HepG2 (cell line): ENCODE measurements around the gene SSBP4. TPM values are rescaled to one million over a fixed set of nuclear protein-coding genes. Genes with fewer than 3 reads are reported as not detected.

Source experiments
- FOXO1 ChIP-seq: sonication (generic); formaldehyde crosslinking; IDR thresholded peaks from 2 replicates; pipeline ENCODE4 v1.4.0; 2020; ENCODE audit warnings: missing genetic modification reagents
- HDAC1 ChIP-seq: sonication (generic); formaldehyde crosslinking; IDR thresholded peaks from 2 replicates; pipeline ENCODE4 v1.5.1; 2020; ENCODE audit warnings: mild to moderate bottlenecking, missing genetic modification reagents
- IRF2 ChIP-seq: IDR thresholded peaks from 2 replicates; pipeline ENCODE4 v1.6.1; 2018; ENCODE audit warnings: missing genetic modification reagents, missing compliant biosample characterization
- JARID2 ChIP-seq: sonication (generic); formaldehyde crosslinking; IDR thresholded peaks from 2 replicates; pipeline ENCODE4 v1.8.1; 2023; ENCODE audit warnings: missing genetic modification reagents, inconsistent platforms; ENCODE audit not compliant: insufficient replicate concordance
- JDP2 ChIP-seq: sonication (generic); formaldehyde crosslinking; IDR thresholded peaks from 2 replicates; pipeline ENCODE4 v1.8.1; 2022; ENCODE audit warnings: missing genetic modification reagents, borderline replicate concordance
- KMT2A ChIP-seq: sonication (generic); formaldehyde crosslinking; IDR thresholded peaks from 2 replicates; pipeline ENCODE4 v1.4.0; 2020; ENCODE audit warnings: missing genetic modification reagents
- ONECUT2 ChIP-seq: sonication (generic); formaldehyde crosslinking; IDR thresholded peaks from 2 replicates; pipeline ENCODE4 v1.4.0; 2020; ENCODE audit warnings: missing genetic modification reagents
- SRY ChIP-seq: sonication (generic); formaldehyde crosslinking; IDR thresholded peaks from 2 replicates; pipeline ENCODE4 v1.8.0; 2022; ENCODE audit warnings: mild to moderate bottlenecking, missing genetic modification reagents
- ZNF12 ChIP-seq: sonication (generic); formaldehyde crosslinking; IDR thresholded peaks from 2 replicates; pipeline ENCODE4 v1.5.0; 2020; ENCODE audit warnings: missing genetic modification reagents
- ZNF333 ChIP-seq: sonication (generic); formaldehyde crosslinking; IDR thresholded peaks from 2 replicates; pipeline ENCODE4 v1.4.0; 2020; ENCODE audit warnings: mild to moderate bottlenecking, missing genetic modification reagents, borderline replicate concordance
- ZNF33A ChIP-seq: sonication (generic); formaldehyde crosslinking; IDR thresholded peaks from 2 replicates; pipeline ENCODE4 v1.5.1; 2020; ENCODE audit warnings: missing genetic modification reagents, mild to moderate bottlenecking, moderate library complexity, borderline replicate concordance
- polyA plus RNA-seq, 8 experiments: library from polyadenylated mRNA; depleted of rRNA in 3 of 8; stranded (reverse) in 7 of 8; unstranded in 1 of 8; fragments of >200 nt; fragmentation: Illumina TruSeq in 4 of 8; extraction: Trizol in 4 of 8; gene quantifications; 2 replicates each; pipeline versions ENCODE4 v1.2.1 to v1.2.3, GENCODE V29; 2011 to 2016; ENCODE audit warnings: low read depth in 4 of 8, missing spikeins in 1 of 8, mixed read lengths in 1 of 8; ENCODE audit not compliant: insufficient read depth in 1 of 8
- total RNA-seq, 5 experiments: library from RNA; depleted of rRNA; stranded (reverse); fragments of >200 nt; fragmentation: Illumina TruSeq; extraction: Trizol; gene quantifications; 2 replicates each; pipeline ENCODE4 v1.2.3, GENCODE V29; 2016; ENCODE audit warnings: low read depth in 1 of 5
- TF ChIP-seq, protein P1 (sequence below): IDR thresholded peaks from 2 replicates; pipeline ENCODE4 v1.6.1; 2016; ENCODE audit warnings: low read depth
- TF ChIP-seq, protein P2 (sequence below): sonication (generic); formaldehyde crosslinking; IDR thresholded peaks from 2 replicates; pipeline ENCODE4 v1.5.0; 2020; ENCODE audit warnings: missing genetic modification reagents, mild to moderate bottlenecking, borderline replicate concordance
- TF ChIP-seq, protein P3 (sequence below): sonication (generic); formaldehyde crosslinking; IDR thresholded peaks from 2 replicates; pipeline ENCODE4 v1.4.0; 2020; ENCODE audit warnings: missing genetic modification reagents, mild to moderate bottlenecking, borderline replicate concordance
- TF ChIP-seq, protein P4 (sequence below): sonication (generic); formaldehyde crosslinking; IDR thresholded peaks from 2 replicates; pipeline ENCODE4 v1.9.0; 2022; ENCODE audit warnings: low read depth, missing genetic modification reagents
- TF ChIP-seq, protein P5 (sequence below), 2 experiments: sonication (generic) in 1 of 2; formaldehyde crosslinking in 1 of 2; IDR thresholded peaks; 2 replicates each; pipeline versions ENCODE4 v1.4.0 to v1.6.1; 2016 to 2020; ENCODE audit warnings: borderline replicate concordance in 1 of 2, low read depth in 1 of 2, mild to moderate bottlenecking in 1 of 2, missing genetic modification reagents in 1 of 2

SSBP4 gene
- total and polyA plus RNA-seq, 2 of the 13 experiments (the other 11 are each of a cell fraction or from before 2014, with no cell fraction given) = 20.8 to 39.5 TPM

DNA sequence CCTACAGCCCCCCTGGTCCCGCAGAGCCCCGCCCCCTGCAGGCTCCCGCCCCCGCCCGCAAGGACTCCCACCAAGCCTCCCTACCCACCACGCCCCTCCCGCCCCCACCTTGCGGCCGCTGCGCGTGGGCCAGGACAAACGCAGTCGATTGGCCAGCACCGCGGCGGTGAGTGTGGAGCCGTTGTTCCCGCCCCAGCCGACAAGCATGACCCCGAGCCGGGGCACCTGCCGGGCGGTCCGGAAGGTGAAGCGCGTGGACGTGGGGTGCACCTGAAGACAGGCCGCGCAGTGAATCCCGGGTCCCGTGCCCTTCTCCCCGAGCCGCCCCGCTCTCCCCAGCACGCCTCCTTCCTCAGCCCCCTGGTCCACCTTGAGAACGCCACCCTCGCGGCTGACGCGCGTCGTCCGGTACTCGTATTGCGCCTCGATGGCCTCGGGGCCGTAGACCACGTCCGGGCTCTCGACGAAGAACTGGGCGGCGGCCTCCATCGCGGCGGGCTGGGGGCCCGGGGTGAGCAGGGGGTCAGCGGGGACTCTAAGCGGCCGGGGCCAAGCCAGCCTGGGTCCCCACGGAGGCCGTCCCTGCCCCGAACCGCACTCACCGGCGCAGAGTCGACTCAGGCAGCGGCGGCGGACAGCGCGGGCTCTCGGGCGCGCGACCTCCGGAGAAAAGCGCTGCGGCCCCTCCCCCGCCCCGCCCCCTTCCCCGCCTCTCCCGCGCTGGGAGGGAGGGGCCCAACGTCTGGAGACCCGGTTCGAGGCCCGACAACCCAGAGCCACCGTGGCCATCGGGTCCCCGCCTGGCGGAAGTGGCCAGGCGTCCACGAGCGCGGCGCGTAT lies 18.5 kb downstream of the SSBP4 start, which contains the start of gene ISYNA1 (continued):
- TF ChIP-seq IRF2 (CRISPR knock-in tag) = peak; percentile 36; the same call in 1 of the 2 replicates
- no peak for TF ChIP-seq HDAC1 (CRISPR knock-in tag)
- TF ChIP-seq, protein P1, sequence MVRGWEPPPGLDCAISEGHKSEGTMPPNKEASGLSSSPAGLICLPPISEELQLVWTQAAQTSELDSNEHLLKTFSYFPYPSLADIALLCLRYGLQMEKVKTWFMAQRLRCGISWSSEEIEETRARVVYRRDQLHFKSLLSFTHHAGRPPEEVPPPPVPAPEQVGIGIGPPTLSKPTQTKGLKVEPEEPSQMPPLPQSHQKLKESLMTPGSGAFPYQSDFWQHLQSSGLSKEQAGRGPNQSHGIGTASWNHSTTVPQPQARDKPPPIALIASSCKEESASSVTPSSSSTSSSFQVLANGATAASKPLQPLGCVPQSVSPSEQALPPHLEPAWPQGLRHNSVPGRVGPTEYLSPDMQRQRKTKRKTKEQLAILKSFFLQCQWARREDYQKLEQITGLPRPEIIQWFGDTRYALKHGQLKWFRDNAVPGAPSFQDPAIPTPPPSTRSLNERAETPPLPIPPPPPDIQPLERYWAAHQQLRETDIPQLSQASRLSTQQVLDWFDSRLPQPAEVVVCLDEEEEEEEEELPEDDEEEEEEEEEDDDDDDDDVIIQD (CRISPR knock-in tag) = no peak
- TF ChIP-seq, protein P2, sequence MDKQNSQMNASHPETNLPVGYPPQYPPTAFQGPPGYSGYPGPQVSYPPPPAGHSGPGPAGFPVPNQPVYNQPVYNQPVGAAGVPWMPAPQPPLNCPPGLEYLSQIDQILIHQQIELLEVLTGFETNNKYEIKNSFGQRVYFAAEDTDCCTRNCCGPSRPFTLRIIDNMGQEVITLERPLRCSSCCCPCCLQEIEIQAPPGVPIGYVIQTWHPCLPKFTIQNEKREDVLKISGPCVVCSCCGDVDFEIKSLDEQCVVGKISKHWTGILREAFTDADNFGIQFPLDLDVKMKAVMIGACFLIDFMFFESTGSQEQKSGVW = no peak
- peak; percentile 19; the same call in 1 of the 2 replicates for TF ChIP-seq KMT2A (CRISPR knock-in tag)
- TF ChIP-seq, protein P3, sequence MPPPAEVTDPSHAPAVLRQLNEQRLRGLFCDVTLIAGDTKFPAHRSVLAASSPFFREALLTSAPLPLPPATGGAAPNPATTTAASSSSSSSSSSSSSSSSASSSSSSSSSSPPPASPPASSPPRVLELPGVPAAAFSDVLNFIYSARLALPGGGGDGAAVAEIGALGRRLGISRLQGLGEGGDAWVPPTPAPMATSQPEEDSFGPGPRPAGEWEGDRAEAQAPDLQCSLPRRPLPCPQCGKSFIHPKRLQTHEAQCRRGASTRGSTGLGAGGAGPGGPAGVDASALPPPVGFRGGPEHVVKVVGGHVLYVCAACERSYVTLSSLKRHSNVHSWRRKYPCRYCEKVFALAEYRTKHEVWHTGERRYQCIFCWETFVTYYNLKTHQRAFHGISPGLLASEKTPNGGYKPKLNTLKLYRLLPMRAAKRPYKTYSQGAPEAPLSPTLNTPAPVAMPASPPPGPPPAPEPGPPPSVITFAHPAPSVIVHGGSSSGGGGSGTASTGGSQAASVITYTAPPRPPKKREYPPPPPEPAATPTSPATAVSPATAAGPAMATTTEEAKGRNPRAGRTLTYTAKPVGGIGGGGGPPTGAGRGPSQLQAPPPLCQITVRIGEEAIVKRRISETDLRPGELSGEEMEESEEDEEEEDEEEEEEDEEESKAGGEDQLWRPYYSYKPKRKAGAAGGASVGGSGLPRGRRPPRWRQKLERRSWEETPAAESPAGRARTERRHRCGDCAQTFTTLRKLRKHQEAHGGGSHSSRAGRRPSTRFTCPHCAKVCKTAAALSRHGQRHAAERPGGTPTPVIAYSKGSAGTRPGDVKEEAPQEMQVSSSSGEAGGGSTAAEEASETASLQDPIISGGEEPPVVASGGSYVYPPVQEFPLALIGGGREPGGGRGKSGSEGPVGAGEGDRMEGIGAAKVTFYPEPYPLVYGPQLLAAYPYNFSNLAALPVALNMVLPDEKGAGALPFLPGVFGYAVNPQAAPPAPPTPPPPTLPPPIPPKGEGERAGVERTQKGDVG (CRISPR knock-in tag) = no peak
- TF ChIP-seq, protein P4, sequence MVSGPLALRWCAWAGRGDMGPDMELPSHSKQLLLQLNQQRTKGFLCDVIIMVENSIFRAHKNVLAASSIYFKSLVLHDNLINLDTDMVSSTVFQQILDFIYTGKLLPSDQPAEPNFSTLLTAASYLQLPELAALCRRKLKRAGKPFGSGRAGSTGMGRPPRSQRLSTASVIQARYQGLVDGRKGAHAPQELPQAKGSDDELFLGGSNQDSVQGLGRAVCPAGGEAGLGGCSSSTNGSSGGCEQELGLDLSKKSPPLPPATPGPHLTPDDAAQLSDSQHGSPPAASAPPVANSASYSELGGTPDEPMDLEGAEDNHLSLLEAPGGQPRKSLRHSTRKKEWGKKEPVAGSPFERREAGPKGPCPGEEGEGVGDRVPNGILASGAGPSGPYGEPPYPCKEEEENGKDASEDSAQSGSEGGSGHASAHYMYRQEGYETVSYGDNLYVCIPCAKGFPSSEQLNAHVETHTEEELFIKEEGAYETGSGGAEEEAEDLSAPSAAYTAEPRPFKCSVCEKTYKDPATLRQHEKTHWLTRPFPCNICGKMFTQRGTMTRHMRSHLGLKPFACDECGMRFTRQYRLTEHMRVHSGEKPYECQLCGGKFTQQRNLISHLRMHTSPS (CRISPR knock-in tag) = no peak
- TF ChIP-seq ZNF33A (CRISPR knock-in tag) = no peak
- TF ChIP-seq ZNF12 = no peak
- TF ChIP-seq SRY (CRISPR knock-in tag) = 0 out of 2 replicates have a peak, but pooled peaks have one; percentile 32
- no peak for TF ChIP-seq JDP2
- TF ChIP-seq, protein P5, sequence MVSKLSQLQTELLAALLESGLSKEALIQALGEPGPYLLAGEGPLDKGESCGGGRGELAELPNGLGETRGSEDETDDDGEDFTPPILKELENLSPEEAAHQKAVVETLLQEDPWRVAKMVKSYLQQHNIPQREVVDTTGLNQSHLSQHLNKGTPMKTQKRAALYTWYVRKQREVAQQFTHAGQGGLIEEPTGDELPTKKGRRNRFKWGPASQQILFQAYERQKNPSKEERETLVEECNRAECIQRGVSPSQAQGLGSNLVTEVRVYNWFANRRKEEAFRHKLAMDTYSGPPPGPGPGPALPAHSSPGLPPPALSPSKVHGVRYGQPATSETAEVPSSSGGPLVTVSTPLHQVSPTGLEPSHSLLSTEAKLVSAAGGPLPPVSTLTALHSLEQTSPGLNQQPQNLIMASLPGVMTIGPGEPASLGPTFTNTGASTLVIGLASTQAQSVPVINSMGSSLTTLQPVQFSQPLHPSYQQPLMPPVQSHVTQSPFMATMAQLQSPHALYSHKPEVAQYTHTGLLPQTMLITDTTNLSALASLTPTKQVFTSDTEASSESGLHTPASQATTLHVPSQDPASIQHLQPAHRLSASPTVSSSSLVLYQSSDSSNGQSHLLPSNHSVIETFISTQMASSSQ (IDR thresholded peaks at IDR 0.05; ENCODE audit: low read depth) = no peak
- TF ChIP-seq, protein P5 (CRISPR knock-in tag; IDR thresholded peaks at IDR 0.05; ENCODE audit: borderline replicate concordance) = no peak
- TF ChIP-seq ONECUT2 (CRISPR knock-in tag) = no peak
- TF ChIP-seq ZNF333 = 0 out of 2 replicates have a peak, but pooled peaks have one; percentile 15
- TF ChIP-seq JARID2 (CRISPR knock-in tag) = no peak
- TF ChIP-seq FOXO1 (CRISPR knock-in tag) = no peak
